WTC11 (cell line): ENCODE results near the gene IMPDH2. TPM values are rescaled to one million over a fixed set of nuclear protein-coding genes. Genes with fewer than 3 reads are reported as not detected.

Source experiments
- ATAC-seq: fragments of 200-7000 bp; cut with Tn5 transposase; 2 replicates; pipeline ENCODE4 v1.10.0; 2021; ENCODE audit warnings: mild to moderate bottlenecking, moderate library complexity
- CTCF ChIA-PET: fragments of 300-600 bp; sonication (Branson Sonifier 250); formaldehyde crosslinking; loops from one replicate; lab custom pipeline; 2021; ENCODE audit warnings: antibody characterized with exemption; lab: Charles Lee
- POLR2A ChIA-PET: fragments of 350-600 bp; sonication (Branson Sonifier 250); formaldehyde crosslinking; loops from one replicate; lab custom pipeline; 2021; ENCODE audit warnings: antibody characterized with exemption; lab: Charles Lee
- DNase-seq: peaks from one replicate; pipeline ENCODE4 v3.0.0; 2021; ENCODE audit warnings: low spot score
- H3K27ac Mint-ChIP-seq: 2 replicates; pipeline ENCODE4 v1.8.0; 2021; ENCODE audit warnings: mixed read lengths
- H3K27me3 Mint-ChIP-seq: 2 replicates; pipeline ENCODE4 v1.8.0; 2021; ENCODE audit warnings: low read depth, mild to moderate bottlenecking, moderate library complexity, mixed read lengths
- H3K36me3 Mint-ChIP-seq: 2 replicates; pipeline ENCODE4 v1.8.0; 2021; ENCODE audit warnings: mixed read lengths
- H3K4me1 Mint-ChIP-seq: 2 replicates; pipeline ENCODE4 v1.8.0; 2022; ENCODE audit warnings: mixed read lengths
- H3K4me3 Mint-ChIP-seq: 2 replicates; pipeline ENCODE4 v1.8.0; 2021; ENCODE audit warnings: mild to moderate bottlenecking, moderate library complexity, mixed read lengths
- H3K9me3 Mint-ChIP-seq: 2 replicates; pipeline ENCODE4 v1.8.0; 2021; ENCODE audit warnings: mixed read lengths
- ETV6 ChIP-seq: sonication (generic); formaldehyde crosslinking; IDR thresholded peaks from 2 replicates; pipeline ENCODE4 v1.8.1; 2022; ENCODE audit warnings: mild to moderate bottlenecking, missing genetic modification reagents
- FOXP4 ChIP-seq: sonication (generic); formaldehyde crosslinking; IDR thresholded peaks from 2 replicates; pipeline ENCODE4 v1.8.0; 2022; ENCODE audit warnings: mild to moderate bottlenecking, missing genetic modification reagents
- NR1H2 ChIP-seq: sonication (generic); formaldehyde crosslinking; IDR thresholded peaks from 2 replicates; pipeline ENCODE4 v1.9.0; 2021; ENCODE audit warnings: mild to moderate bottlenecking, moderate library complexity, missing genetic modification reagents
- OVOL2 ChIP-seq: fragments of 250-450 bp; sonication (Bioruptor Pico); IDR thresholded peaks from 2 replicates; pipeline ENCODE4 v1.9.0; 2021; ENCODE audit warnings: mild to moderate bottlenecking, borderline replicate concordance
- RORB ChIP-seq: fragments of 250-450 bp; sonication (Bioruptor Pico); IDR thresholded peaks from 2 replicates; pipeline ENCODE4 v1.9.0; 2021; ENCODE audit warnings: mild to moderate bottlenecking
- ZBTB21 ChIP-seq: sonication (generic); formaldehyde crosslinking; IDR thresholded peaks from 2 replicates; pipeline ENCODE4 v1.8.1; 2023; ENCODE audit warnings: mild to moderate bottlenecking, missing genetic modification reagents, borderline replicate concordance
- ZNF232 ChIP-seq: sonication (generic); formaldehyde crosslinking; IDR thresholded peaks from 2 replicates; pipeline ENCODE4 v1.8.0; 2022; ENCODE audit warnings: mild to moderate bottlenecking, missing genetic modification reagents
- ZSCAN18 ChIP-seq: fragments of 250-450 bp; sonication (Bioruptor Pico); IDR thresholded peaks from 2 replicates; pipeline ENCODE4 v2.1.2; 2022; ENCODE audit warnings: mild to moderate bottlenecking, moderate library complexity
- total RNA-seq: library from RNA; stranded (reverse); gene quantifications from 3 replicates; pipeline ENCODE4 v1.2.3, GENCODE V29; 2021
- TF ChIP-seq, protein P1 (sequence below): sonication (generic); formaldehyde crosslinking; IDR thresholded peaks from 2 replicates; pipeline ENCODE4 v1.8.0; 2023; ENCODE audit warnings: mild to moderate bottlenecking, missing genetic modification reagents
- TF ChIP-seq, protein P2 (sequence below): fragments of 250-450 bp; sonication (Bioruptor Pico); IDR thresholded peaks from 2 replicates; pipeline ENCODE4 v1.9.0; 2021; ENCODE audit warnings: mild to moderate bottlenecking, borderline replicate concordance
- TF ChIP-seq, protein P3 (sequence below): sonication (generic); formaldehyde crosslinking; IDR thresholded peaks from 2 replicates; pipeline ENCODE4 v1.8.1; 2022; ENCODE audit warnings: missing genetic modification reagents, borderline replicate concordance

The IMPDH2 gene
- total RNA-seq, 1 experiment from 2014 or later, result 452 TPM

DNA sequence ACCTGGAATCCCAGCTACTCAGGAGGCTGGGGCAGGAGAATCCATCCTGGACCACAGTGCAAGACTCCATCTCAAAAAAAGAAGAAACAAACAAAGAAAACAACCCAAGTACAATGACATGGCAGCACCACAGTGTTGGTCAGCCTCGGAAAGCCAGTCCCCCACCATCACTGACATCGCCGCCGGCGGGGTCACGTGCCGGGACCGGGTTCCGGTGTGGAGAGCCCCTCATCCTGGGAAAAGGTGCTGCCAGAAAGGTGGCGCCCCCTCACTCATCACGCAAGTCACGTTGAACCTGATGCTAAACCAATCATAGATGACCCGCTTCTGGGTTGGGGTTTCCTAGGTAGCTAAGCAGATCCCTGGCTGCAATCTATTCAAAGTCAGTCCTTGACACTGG, 46.9 kb upstream of the IMPDH2 start (continued):
- no peak for TF ChIP-seq ZSCAN18 (CRISPR knock-in tag)

GRCh38 chr3:49058011-49058410, 28.8 kb upstream of the IMPDH2 start:
- Mint-ChIP-seq H3K27ac (no peak overlapping the region), H3K27me3 (no peaks in the 10 kb centered on the region), H3K36me3 (peaks cover 47% of the 10 kb centered on the region), H3K9me3 (no peaks in the 10 kb centered on the region), H3K4me1 (no peaks in the 10 kb centered on the region), H3K4me3 (no peak overlapping the region)
- POLR2A ChIA-PET, result no interaction called here
- TF ChIP-seq, protein P1, sequence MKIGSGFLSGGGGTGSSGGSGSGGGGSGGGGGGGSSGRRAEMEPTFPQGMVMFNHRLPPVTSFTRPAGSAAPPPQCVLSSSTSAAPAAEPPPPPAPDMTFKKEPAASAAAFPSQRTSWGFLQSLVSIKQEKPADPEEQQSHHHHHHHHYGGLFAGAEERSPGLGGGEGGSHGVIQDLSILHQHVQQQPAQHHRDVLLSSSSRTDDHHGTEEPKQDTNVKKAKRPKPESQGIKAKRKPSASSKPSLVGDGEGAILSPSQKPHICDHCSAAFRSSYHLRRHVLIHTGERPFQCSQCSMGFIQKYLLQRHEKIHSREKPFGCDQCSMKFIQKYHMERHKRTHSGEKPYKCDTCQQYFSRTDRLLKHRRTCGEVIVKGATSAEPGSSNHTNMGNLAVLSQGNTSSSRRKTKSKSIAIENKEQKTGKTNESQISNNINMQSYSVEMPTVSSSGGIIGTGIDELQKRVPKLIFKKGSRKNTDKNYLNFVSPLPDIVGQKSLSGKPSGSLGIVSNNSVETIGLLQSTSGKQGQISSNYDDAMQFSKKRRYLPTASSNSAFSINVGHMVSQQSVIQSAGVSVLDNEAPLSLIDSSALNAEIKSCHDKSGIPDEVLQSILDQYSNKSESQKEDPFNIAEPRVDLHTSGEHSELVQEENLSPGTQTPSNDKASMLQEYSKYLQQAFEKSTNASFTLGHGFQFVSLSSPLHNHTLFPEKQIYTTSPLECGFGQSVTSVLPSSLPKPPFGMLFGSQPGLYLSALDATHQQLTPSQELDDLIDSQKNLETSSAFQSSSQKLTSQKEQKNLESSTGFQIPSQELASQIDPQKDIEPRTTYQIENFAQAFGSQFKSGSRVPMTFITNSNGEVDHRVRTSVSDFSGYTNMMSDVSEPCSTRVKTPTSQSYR (CRISPR knock-in tag), result no peak
- TF ChIP-seq NR1H2 (CRISPR knock-in tag), result no peak
- no peak for TF ChIP-seq RORB
- no peak for TF ChIP-seq ETV6 (CRISPR knock-in tag)
- no peak for TF ChIP-seq OVOL2 (CRISPR knock-in tag)
- TF ChIP-seq, protein P2, sequence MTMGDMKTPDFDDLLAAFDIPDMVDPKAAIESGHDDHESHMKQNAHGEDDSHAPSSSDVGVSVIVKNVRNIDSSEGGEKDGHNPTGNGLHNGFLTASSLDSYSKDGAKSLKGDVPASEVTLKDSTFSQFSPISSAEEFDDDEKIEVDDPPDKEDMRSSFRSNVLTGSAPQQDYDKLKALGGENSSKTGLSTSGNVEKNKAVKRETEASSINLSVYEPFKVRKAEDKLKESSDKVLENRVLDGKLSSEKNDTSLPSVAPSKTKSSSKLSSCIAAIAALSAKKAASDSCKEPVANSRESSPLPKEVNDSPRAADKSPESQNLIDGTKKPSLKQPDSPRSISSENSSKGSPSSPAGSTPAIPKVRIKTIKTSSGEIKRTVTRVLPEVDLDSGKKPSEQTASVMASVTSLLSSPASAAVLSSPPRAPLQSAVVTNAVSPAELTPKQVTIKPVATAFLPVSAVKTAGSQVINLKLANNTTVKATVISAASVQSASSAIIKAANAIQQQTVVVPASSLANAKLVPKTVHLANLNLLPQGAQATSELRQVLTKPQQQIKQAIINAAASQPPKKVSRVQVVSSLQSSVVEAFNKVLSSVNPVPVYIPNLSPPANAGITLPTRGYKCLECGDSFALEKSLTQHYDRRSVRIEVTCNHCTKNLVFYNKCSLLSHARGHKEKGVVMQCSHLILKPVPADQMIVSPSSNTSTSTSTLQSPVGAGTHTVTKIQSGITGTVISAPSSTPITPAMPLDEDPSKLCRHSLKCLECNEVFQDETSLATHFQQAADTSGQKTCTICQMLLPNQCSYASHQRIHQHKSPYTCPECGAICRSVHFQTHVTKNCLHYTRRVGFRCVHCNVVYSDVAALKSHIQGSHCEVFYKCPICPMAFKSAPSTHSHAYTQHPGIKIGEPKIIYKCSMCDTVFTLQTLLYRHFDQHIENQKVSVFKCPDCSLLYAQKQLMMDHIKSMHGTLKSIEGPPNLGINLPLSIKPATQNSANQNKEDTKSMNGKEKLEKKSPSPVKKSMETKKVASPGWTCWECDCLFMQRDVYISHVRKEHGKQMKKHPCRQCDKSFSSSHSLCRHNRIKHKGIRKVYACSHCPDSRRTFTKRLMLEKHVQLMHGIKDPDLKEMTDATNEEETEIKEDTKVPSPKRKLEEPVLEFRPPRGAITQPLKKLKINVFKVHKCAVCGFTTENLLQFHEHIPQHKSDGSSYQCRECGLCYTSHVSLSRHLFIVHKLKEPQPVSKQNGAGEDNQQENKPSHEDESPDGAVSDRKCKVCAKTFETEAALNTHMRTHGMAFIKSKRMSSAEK (CRISPR knock-in tag), result no peak
- TF ChIP-seq, protein P3, sequence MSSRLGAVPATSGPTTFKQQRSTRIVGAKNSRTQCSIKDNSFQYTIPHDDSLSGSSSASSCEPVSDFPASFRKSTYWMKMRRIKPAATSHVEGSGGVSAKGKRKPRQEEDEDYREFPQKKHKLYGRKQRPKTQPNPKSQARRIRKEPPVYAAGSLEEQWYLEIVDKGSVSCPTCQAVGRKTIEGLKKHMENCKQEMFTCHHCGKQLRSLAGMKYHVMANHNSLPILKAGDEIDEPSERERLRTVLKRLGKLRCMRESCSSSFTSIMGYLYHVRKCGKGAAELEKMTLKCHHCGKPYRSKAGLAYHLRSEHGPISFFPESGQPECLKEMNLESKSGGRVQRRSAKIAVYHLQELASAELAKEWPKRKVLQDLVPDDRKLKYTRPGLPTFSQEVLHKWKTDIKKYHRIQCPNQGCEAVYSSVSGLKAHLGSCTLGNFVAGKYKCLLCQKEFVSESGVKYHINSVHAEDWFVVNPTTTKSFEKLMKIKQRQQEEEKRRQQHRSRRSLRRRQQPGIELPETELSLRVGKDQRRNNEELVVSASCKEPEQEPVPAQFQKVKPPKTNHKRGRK, result no peak
- TF ChIP-seq ZSCAN18 (CRISPR knock-in tag), result no peak
- no peak for TF ChIP-seq ZNF232 (CRISPR knock-in tag)
- no peak for TF ChIP-seq ZBTB21 (CRISPR knock-in tag)
- TF ChIP-seq FOXP4 (CRISPR knock-in tag), result no peak
- ATAC-seq (no peak), DNase-seq (no peak)
- CTCF ChIA-PET, result interaction anchor here (0.7 to 0.9 kb wide), 2 partner anchors 70 to 507 kb away, joined by 3 read pairs; no protein-coding TSS in a partner anchor
